Astrocyte (in vitro differentiated cells and primary cell): ENCODE data around the gene COP1.

ENCODE experiments used
- CTCF ChIP-seq: IDR thresholded peaks from 2 replicates; pipeline ENCODE4 v1.5.1; 2011; ENCODE audit warnings: low read depth, mild to moderate bottlenecking, inconsistent platforms, low read length, moderate library complexity; ENCODE audit not compliant: insufficient read depth
- EZH2 ChIP-seq: IDR thresholded peaks from 2 replicates; pipeline ENCODE4 v1.6.1; 2012; ENCODE audit warnings: mild to moderate bottlenecking, low read length, inconsistent platforms; ENCODE audit not compliant: insufficient read depth

- TF ChIP-seq CTCF = no peak
- no peak for TF ChIP-seq EZH2
Observed at GRCh38 chr1:176009951-176010350, 197.1 kb downstream of the COP1 start.
